ENCODE data around the gene IGSF23.
A peak's percentile ranks its signal among the peaks of the same experiment; 100 is the strongest.

The IGSF23 gene

GRCh38 chr19:44643605-44644401 is 30.4 kb downstream of the IGSF23 start, which contains the start of gene PVR:
Gene PVR, plus strand, starts transcription at chr19:44643910. Its CDS starts 187 bp downstream, at chr19:44644097.
- DNase-seq = peak; percentile 75

- peak; percentile 41 for DNase-seq
Measured at GRCh38 chr19:44644402-44645016, 31.1 kb downstream of the IGSF23 start.

GRCh38 chr19:44645407-44646048 is 32.2 kb downstream of the IGSF23 start:
- no peak for DNase-seq

GRCh38 chr19:44646049-44646416 is 32.7 kb downstream of the IGSF23 start:
- no peak for DNase-seq

- DNase-seq = no peak
Measured at GRCh38 chr19:44647144-44647543, 33.8 kb downstream of the IGSF23 start.

GRCh38 chr19:44648631-44649251 is 35.4 kb downstream of the IGSF23 start:
- no peak for DNase-seq

- DNase-seq = no peak
Measured at GRCh38 chr19:44649578-44650145, 36.3 kb downstream of the IGSF23 start.

GRCh38 chr19:44653343-44653742 is 40.0 kb downstream of the IGSF23 start:
- DNase-seq = no peak

GRCh38 chr19:44653977-44654774 is 40.8 kb downstream of the IGSF23 start:
- DNase-seq = peak; percentile 81

- DNase-seq = peak; percentile 88
Measured at GRCh38 chr19:44657211-44657921, 44.0 kb downstream of the IGSF23 start.

GRCh38 chr19:44658069-44658733 is 44.8 kb downstream of the IGSF23 start:
- DNase-seq = no peak

- no peak for DNase-seq
Measured at GRCh38 chr19:44660081-44660480, 46.7 kb downstream of the IGSF23 start.

- DNase-seq = no peak
Measured at GRCh38 chr19:44661205-44661604, 47.8 kb downstream of the IGSF23 start.

GRCh38 chr19:44661904-44662303 is 48.5 kb downstream of the IGSF23 start:
- DNase-seq = no peak

- no peak for DNase-seq
Measured at GRCh38 chr19:44662691-44663385, 49.5 kb downstream of the IGSF23 start.

GRCh38 chr19:44663996-44664395 is 50.6 kb downstream of the IGSF23 start:
- DNase-seq = no peak

GRCh38 chr19:44664976-44665375 is 51.6 kb downstream of the IGSF23 start:
- DNase-seq = no peak

GRCh38 chr19:44666852-44667556 is 53.6 kb downstream of the IGSF23 start:
- DNase-seq = no peak

GRCh38 chr19:44668985-44669764 is 55.8 kb downstream of the IGSF23 start:
- DNase-seq = no peak
